Suppressor macrophage treated with lipopolysaccharide for 4 hours (primary cell): ENCODE results near the gene EFNA5.
A peak's percentile ranks its signal among the peaks of the same experiment; 100 is the strongest.

ENCODE experiments used
- DNase-seq: peaks from one replicate; pipeline ENCODE4 v3.0.0-alpha.2; 2020

EFNA5 gene

GRCh38 chr5:107670932-107671741 is at the start of gene EFNA5:
EFNA5 (minus strand) TSS chr5:107670937.
- DNase-seq: peak; percentile 6

GRCh38 chr5:107719034-107719606 is 48.4 kb upstream of the EFNA5 start:
- no peak for DNase-seq

GRCh38 chr5:107717816-107718215 is 47.1 kb upstream of the EFNA5 start:
- no peak for DNase-seq

- no peak for DNase-seq
Measured at GRCh38 chr5:107713228-107713627, 42.5 kb upstream of the EFNA5 start.

- DNase-seq: no peak
Measured at GRCh38 chr5:107712359-107712870, 41.7 kb upstream of the EFNA5 start.

GRCh38 chr5:107705402-107706014 is 34.8 kb upstream of the EFNA5 start:
- DNase-seq: no peak

GRCh38 chr5:107704681-107705401 is 34.1 kb upstream of the EFNA5 start:
- no peak for DNase-seq

- no peak for DNase-seq
Measured at GRCh38 chr5:107700481-107700880, 29.7 kb upstream of the EFNA5 start.

GRCh38 chr5:107699425-107699824 is 28.7 kb upstream of the EFNA5 start:
- no peak for DNase-seq

GRCh38 chr5:107698286-107698685 is 27.5 kb upstream of the EFNA5 start:
- no peak for DNase-seq

- no peak for DNase-seq
Measured at GRCh38 chr5:107696498-107696897, 25.8 kb upstream of the EFNA5 start.

- DNase-seq: no peak
Measured at GRCh38 chr5:107696080-107696479, 25.3 kb upstream of the EFNA5 start.

GRCh38 chr5:107687937-107688336 is 17.2 kb upstream of the EFNA5 start:
- DNase-seq: no peak

- DNase-seq: no peak
Measured at GRCh38 chr5:107687404-107687803, 16.7 kb upstream of the EFNA5 start.

GRCh38 chr5:107682533-107682932 is 11.8 kb upstream of the EFNA5 start:
- no peak for DNase-seq

GRCh38 chr5:107680799-107681198 is 10.1 kb upstream of the EFNA5 start:
- no peak for DNase-seq

- DNase-seq: no peak
Measured at GRCh38 chr5:107680099-107680498, 9.4 kb upstream of the EFNA5 start.

- no peak for DNase-seq
Measured at GRCh38 chr5:107676702-107677101, 6.0 kb upstream of the EFNA5 start.

GRCh38 chr5:107675201-107675600 is 4.5 kb upstream of the EFNA5 start:
- DNase-seq: no peak

- DNase-seq: no peak
Measured at GRCh38 chr5:107674655-107675054, 3.9 kb upstream of the EFNA5 start.

- DNase-seq: peak; percentile 88
Measured at GRCh38 chr5:107673368-107674136, 2.8 kb upstream of the EFNA5 start.

GRCh38 chr5:107673039-107673367 is 2.3 kb upstream of the EFNA5 start:
- no peak for DNase-seq
